GM21528 (cell line): ENCODE results near the gene BRMS1.

Experiments
- ATAC-seq: cut with Tn5 transposase; IDR thresholded peaks from one replicate; pipeline ENCODE4 v1.9.1; 2021; ENCODE audit warnings: mild to moderate bottlenecking, moderate library complexity; ENCODE audit not compliant: unreplicated experiment, low FRiP score

The BRMS1 gene

DNA sequence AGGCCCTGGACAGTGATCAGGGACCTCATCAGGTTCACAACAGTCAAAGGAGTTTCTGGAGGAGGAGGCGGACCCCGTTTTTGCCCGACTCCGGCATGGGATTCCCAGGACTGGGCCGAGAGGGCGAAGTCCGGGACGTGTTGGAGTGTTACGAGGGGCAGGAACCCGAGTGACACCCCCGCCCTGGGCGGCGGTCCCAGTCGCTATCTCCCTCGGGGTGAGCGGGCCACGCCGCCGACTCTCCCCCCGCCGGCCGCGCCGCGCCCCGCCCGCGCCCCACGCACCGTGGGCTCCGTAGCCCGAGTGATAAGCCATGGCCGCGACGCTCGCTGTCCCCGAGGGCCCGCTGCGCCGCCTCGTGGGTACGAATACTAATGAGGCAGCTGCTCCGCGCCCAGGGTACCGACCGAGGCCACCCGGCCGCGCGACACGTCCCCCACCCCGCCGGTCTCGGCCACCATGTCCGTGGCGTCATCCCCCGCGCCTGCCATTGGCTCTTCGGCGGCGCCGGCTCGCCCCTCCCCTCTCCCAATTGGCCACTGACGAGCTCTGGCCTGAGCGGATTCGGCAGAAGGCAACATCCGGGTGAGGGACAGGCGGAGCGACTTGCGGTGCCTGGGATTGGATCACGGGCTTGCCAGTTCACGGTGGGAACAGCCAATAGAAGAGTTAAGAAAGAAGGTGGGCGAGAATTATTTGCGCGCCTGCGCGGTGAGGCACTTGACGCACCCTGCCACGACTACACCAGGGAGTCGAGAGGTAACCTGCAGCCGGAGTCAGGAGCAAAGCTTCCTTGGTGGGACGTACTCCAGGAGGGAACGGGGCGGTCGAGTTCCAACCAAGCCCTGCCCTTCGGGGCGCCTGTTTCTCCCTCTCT is 56.0 kb downstream of the BRMS1 start, which contains the start of gene YIF1A:
Gene YIF1A, minus strand, starts transcription at position 473 of the 877 bp plus-strand sequence. Its CDS starts 158 bp downstream, at position 315.
- peak; percentile 87 for ATAC-seq

DNA sequence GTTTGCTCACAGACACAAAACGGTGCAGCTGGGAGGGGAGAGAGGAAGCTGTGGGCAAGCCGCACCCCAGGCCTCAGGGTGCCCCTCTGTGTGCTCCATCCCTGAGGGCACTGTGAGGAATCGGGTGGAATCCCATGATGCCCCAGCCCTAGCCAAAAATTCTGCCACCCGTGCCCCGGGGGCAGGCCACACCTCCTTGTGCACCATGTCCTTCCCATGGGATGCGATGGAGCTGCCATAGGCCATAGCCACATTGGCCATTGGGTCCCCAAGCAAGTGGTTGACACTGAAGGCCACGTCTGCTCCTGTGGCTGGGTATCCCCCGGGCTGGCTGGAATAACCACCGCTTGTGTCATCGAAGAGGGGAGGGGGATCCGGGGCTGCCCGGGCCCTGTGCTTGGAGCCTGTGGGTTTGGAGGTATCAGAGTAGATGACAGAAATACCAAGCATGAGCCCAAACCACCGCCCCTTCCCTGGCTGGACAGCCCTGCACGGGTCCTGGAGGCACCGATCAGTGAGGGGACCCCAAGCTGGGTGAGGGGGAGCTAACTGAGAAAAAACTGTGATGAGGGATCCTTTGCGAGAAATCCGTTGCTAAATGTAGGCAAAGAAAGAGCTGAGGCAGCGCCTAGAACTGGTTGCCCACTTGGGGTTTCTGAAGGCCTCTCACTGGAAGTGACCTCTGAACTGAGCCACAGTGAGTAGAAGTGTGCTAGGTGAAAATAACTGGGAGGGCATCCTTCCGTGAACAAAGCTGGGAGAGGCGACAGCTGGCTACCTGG is 56.8 kb downstream of the BRMS1 start:
- no peak for ATAC-seq
